ENCODE measurements around the gene MED25. TPM values are rescaled to one million over a fixed set of nuclear protein-coding genes. Genes with fewer than 3 reads are reported as not detected.

Gene MED25
- total and polyA plus RNA-seq, 12 donors = 39.5 to 149 (median 54.9) TPM

DNA sequence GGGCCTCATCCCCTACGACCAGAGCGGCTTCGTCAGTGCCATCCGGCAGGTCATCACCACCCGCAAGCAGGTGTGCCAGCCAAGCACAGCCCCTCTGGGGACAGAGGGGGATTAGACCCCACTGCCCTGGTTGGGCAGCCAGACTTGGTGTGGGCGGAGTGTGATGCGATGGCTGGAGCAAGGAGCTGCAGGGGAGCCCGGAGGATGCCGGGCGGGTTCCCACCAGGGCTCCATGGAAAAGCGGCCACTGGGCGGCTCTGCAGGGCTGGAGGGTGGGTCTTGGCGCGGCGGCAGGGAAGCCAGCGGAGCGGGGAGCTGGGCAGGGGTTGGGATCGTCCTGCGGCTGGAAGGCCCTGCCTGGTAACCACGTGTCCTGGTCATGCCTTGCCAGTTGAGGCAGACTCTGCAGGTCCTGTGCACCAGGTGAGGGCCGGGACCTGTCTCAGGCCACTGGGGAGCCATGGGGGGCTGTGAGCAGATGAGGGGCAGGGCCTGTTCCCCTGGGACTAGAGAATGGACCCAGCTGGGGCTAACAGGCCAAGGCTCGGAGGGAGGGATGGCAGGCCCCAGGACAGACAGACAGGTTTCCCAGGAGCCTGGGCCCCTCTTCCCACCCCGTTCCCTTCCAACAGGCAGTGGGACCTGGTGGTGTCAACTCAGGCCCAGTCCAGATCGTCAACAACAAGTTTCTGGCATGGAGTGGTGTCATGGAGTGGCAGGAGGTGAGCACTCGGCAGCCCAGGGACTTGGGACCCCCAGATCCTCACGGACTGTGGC is 39.2 kb downstream of the MED25 start:
- Histone ChIP-seq H3K4me1 (peaks cover 7 to 28% (median 16%) of the 10 kb centered on the region in 9 donors), H3K27ac (no peak overlapping the region), H3K4me3 (no peak overlapping the region), H3K27me3 (no peaks in the 10 kb centered on the region), H3K36me3 (peaks cover 0 to 82% (median 39%) of the 10 kb centered on the region in 9 donors), H3K9me3 (no peaks in the 10 kb centered on the region)
- no peak for DNase-seq
- WGBS, 2 donors = 91 to 92% methylated on average over 26 of the region's 26 CpGs
- TF ChIP-seq, protein P1, sequence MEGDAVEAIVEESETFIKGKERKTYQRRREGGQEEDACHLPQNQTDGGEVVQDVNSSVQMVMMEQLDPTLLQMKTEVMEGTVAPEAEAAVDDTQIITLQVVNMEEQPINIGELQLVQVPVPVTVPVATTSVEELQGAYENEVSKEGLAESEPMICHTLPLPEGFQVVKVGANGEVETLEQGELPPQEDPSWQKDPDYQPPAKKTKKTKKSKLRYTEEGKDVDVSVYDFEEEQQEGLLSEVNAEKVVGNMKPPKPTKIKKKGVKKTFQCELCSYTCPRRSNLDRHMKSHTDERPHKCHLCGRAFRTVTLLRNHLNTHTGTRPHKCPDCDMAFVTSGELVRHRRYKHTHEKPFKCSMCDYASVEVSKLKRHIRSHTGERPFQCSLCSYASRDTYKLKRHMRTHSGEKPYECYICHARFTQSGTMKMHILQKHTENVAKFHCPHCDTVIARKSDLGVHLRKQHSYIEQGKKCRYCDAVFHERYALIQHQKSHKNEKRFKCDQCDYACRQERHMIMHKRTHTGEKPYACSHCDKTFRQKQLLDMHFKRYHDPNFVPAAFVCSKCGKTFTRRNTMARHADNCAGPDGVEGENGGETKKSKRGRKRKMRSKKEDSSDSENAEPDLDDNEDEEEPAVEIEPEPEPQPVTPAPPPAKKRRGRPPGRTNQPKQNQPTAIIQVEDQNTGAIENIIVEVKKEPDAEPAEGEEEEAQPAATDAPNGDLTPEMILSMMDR (IDR thresholded peaks at IDR 0.05) = no peak
- ATAC-seq = no peak
- intact Hi-C loops (cut with DNase I) = no loop called here

DNA sequence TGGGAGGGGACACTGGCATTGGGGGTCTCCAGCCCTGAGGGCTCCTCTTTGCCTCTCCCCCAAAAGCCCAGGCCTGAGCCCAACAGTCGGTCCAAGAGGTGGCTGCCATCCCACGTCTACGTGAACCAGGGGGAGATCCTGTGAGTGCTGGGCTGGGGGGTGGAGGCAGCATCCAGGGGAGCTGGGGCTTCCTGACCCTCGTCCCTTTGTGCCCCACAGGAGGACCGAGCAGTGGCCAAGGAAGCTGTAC is 39.7 kb downstream of the MED25 start:
- Histone ChIP-seq H3K27ac (no peak overlapping the region), H3K36me3 (peaks cover 0 to 86% (median 39%) of the 10 kb centered on the region in 9 donors), H3K4me1 (peaks cover 1 to 23% (median 11%) of the 10 kb centered on the region in 9 donors), H3K4me3 (no peak overlapping the region), H3K9me3 (no peaks in the 10 kb centered on the region), H3K27me3 (no peaks in the 10 kb centered on the region)
- DNase-seq (no peak), ATAC-seq (no peak)
- intact Hi-C loops (cut with DNase I) = no loop called here
- TF ChIP-seq, protein P1 (IDR thresholded peaks at IDR 0.05) = no peak
- WGBS, 2 donors = 81 to 83% methylated on average over 5 of the region's 5 CpGs

DNA sequence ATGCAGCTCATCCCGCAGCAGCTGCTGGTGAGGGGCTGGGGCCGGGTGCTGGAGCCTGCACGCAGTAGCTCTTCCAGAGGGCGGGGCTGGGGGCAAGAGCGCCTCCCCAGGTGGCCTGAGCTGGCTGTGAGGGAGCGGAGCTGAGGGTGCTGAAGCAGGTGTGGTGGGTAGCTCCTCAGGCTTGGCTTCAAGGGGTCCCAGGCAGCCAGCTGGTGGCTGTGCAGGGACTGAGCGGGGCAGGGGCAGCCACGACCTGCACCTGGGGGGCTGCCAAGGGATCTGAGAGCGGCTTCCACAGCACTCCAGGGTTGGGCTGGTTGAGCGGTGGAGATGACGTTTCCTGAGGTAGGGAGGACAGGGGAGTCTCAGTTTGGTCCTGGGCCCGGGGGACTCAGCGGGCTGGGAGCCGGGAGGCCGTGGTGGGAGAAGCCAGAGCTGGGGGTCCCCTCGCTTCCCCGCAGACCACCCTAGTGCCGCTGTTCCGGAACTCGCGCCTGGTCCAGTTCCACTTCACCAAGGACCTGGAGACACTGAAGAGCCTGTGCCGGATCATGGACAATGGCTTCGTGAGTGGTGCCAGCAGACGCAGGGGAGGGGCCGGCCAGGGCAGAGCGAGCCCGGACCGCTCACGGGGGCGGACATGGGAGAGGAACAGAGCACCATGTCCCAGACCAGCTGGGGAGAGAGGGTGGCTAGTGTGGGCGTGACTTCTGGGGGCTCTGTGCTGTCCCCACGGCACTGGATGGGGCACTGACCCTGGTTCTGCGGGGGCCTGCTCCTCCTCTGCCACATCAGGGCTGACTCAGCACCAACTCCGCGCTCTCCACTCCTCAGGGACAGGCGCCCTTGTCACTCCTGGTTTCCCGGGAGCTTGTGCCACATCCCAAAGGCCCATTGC is 40.2 kb downstream of the MED25 start:
- 85% methylated on average over 35 to 37 of the region's 37 CpGs for WGBS, 2 donors
- TF ChIP-seq, protein P1 (IDR thresholded peaks at IDR 0.05) = no peak
- H3K4me1 ChIP-seq = peaks cover 0 to 17% (median 6%) of the 10 kb centered on the region in 9 donors
- intact Hi-C loops (cut with DNase I) = no loop called here
- no peak overlapping the region for H3K4me3 ChIP-seq
- ATAC-seq (peak in 2 of 8 donors; percentile 2 to 17), DNase-seq (no peak)
- no peaks in the 10 kb centered on the region for H3K27me3 ChIP-seq
- H3K27ac ChIP-seq = no peak overlapping the region
- no peaks in the 10 kb centered on the region for H3K9me3 ChIP-seq
- peaks cover 0 to 91% (median 39%) of the 10 kb centered on the region in 9 donors for H3K36me3 ChIP-seq

DNA sequence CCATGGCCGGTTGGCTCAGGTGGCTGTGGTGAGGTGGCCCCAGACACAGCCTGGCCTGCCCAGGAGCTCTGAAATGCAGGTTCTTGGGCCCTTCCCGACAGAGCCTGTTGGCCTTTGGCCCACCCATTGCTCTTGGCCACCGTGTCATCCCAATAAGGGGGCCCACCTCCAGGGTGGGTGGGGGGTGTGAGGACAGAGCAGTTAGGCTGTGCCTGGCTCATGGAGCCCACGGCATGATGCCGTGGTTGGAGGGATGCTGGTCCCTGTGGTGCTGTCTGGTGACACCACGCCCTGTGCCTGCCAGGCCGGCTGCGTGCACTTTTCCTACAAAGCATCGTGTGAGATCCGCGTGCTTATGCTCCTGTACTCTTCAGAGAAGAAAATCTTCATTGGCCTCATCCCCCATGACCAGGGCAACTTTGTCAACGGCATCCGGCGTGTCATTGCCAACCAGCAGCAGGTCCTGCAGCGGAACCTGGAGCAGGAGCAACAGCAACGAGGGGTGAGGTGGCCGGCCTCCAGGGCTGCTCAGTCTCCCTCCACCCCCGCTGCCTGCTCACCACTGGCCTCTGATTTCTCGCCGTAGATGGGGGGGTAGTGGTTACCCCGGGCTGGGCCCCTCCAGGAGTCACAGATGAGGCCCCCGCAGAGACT is 41.7 kb downstream of the MED25 start:
- Histone ChIP-seq H3K9me3 (no peaks in the 10 kb centered on the region), H3K36me3 (peaks cover 0 to 98% (median 35%) of the 10 kb centered on the region in 9 donors), H3K4me3 (no peak overlapping the region), H3K27me3 (no peaks in the 10 kb centered on the region), H3K27ac (peak overlapping the region in 1 of 10 donors; percentile 4), H3K4me1 (peaks cover 0 to 9% (median 4%) of the 10 kb centered on the region in 9 donors)
- ATAC-seq = peak in 1 of 8 donors; percentile 8
- TF ChIP-seq, protein P1 (IDR thresholded peaks at IDR 0.05) = no peak
- DNase-seq = no peak
- intact Hi-C loops (cut with DNase I) = loop anchor here in 1 of 10 donors (10.0 kb wide), 1 partner anchor 345 kb away; the partner anchor contains the start of gene FCGRT
- WGBS, 2 donors = 82 to 83% methylated on average over 22 of the region's 22 CpGs

Data from heart right ventricle (tissue), 16 donors.